ENCODE results near the gene DHX8. TPM values are rescaled to one million over a fixed set of nuclear protein-coding genes. Genes with fewer than 3 reads are reported as not detected.

The DHX8 gene
- total RNA-seq, 1 experiment from 2014 or later, result 54.1 TPM

DNA sequence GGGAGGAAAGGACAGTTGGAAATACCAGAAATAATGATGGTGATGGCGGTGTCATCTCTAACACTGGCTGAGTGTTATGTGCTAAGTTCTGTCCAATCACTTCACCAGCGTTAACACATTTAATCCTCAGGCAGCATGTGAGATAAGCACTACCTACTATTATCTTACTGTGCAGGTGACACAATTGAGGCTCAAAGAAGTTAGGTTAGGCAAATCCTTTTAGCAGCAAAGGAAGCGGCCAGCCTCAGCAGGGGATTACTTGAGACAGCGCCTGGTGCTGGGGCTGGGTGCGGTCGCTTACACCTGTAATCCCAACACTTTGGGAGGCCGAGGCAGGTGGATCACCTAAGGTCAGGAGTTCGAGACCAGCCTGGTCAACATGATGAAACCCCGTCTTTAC is 18.7 kb upstream of the DHX8 start:
- no peak overlapping the region for H2BK15ac ChIP-seq (ENCODE audit: low read depth, low read length)
- H3K18ac ChIP-seq (ENCODE audit: insufficient read length, low read depth, low read length), result no peak overlapping the region
- no peak overlapping the region for H4K5ac ChIP-seq (ENCODE audit: insufficient read length, low read depth, low read length)
- no peak overlapping the region for H2BK12ac ChIP-seq (ENCODE audit: insufficient read length, low read depth, low read length)
- H3K27me3 ChIP-seq (ENCODE audit: insufficient read depth, low read length), result no peaks in the 10 kb centered on the region
- H3K79me2 ChIP-seq (ENCODE audit: insufficient read depth, low read length), result no peaks in the 10 kb centered on the region
- no peaks in the 10 kb centered on the region for H3K4me1 ChIP-seq (ENCODE audit: insufficient read depth, low read length)
- H2BK5ac ChIP-seq (ENCODE audit: insufficient read length, low read length), result no peak overlapping the region
- H3K23ac ChIP-seq (ENCODE audit: insufficient read length, low read depth, low read length), result no peak overlapping the region
- H4K8ac ChIP-seq (replicated peaks; ENCODE audit: insufficient read length, low read depth, low read length), result no peak overlapping the region
- H2BK20ac ChIP-seq (ENCODE audit: low read depth, low read length, poor library complexity, severe bottlenecking), result no peak overlapping the region
- no peak overlapping the region for H3K27ac Mint-ChIP-seq
- H3K4me1 Mint-ChIP-seq, result no peaks in the 10 kb centered on the region
- TF ChIP-seq, protein P1, sequence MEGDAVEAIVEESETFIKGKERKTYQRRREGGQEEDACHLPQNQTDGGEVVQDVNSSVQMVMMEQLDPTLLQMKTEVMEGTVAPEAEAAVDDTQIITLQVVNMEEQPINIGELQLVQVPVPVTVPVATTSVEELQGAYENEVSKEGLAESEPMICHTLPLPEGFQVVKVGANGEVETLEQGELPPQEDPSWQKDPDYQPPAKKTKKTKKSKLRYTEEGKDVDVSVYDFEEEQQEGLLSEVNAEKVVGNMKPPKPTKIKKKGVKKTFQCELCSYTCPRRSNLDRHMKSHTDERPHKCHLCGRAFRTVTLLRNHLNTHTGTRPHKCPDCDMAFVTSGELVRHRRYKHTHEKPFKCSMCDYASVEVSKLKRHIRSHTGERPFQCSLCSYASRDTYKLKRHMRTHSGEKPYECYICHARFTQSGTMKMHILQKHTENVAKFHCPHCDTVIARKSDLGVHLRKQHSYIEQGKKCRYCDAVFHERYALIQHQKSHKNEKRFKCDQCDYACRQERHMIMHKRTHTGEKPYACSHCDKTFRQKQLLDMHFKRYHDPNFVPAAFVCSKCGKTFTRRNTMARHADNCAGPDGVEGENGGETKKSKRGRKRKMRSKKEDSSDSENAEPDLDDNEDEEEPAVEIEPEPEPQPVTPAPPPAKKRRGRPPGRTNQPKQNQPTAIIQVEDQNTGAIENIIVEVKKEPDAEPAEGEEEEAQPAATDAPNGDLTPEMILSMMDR (conservative IDR thresholded peaks at IDR 0.05), result no peak
- H3K4ac ChIP-seq (ENCODE audit: low read depth, low read length), result no peak overlapping the region
- no peaks in the 10 kb centered on the region for H3K9me3 ChIP-seq (ENCODE audit: control insufficient read depth, low read depth, low read length)
- H4K20me1 ChIP-seq (ENCODE audit: control insufficient read depth, insufficient read depth, insufficient read length), result no peaks in the 10 kb centered on the region
- H3K4me2 ChIP-seq (ENCODE audit: insufficient read depth, insufficient read length, low read length), result no peak overlapping the region
- H4K91ac ChIP-seq (ENCODE audit: insufficient read length, low read depth, low read length), result no peak overlapping the region
- H3K27me3 Mint-ChIP-seq (ENCODE audit: low read depth), result no peaks in the 10 kb centered on the region; the same call in 1 of the 2 replicates
- no peaks in the 10 kb centered on the region for H3K36me3 Mint-ChIP-seq (ENCODE audit: insufficient read depth in 1 of 3, low read depth in 3 of 3)
- no peak overlapping the region for H3K4me3 Mint-ChIP-seq
- no peak overlapping the region for H2BK120ac ChIP-seq (ENCODE audit: low read depth, low read length, poor library complexity, severe bottlenecking)
- no peak overlapping the region for H2AK5ac ChIP-seq (ENCODE audit: insufficient read length, low read length)
- H3K9me3 Mint-ChIP-seq, result no peaks in the 10 kb centered on the region
- H2AFZ ChIP-seq (ENCODE audit: low read length), result no peak overlapping the region
- no peak overlapping the region for H3T11ph ChIP-seq (ENCODE audit: low read length)
- no peak overlapping the region for H3K56ac ChIP-seq (ENCODE audit: insufficient read length, low read depth, low read length)
- no peak overlapping the region for H3K9ac ChIP-seq (ENCODE audit: extremely low read depth, insufficient read length, low read length)
- no peak for DNase-seq
- H3K27ac ChIP-seq (ENCODE audit: insufficient read length, low read depth, low read length), result no peak overlapping the region
- WGBS (ENCODE audit: extremely low coverage, insufficient read length, low lambda C conversion rate), result no CpG with 5 or more reads among the region's 9 CpGs
- H3K14ac ChIP-seq (ENCODE audit: insufficient read depth, low read length), result no peak overlapping the region
- H3K23me2 ChIP-seq (ENCODE audit: insufficient read length, low read depth, low read length, poor library complexity, severe bottlenecking), result no peaks in the 10 kb centered on the region
- no peaks in the 10 kb centered on the region for H3K79me1 ChIP-seq (ENCODE audit: insufficient read depth, low read depth, low read length, poor library complexity, severe bottlenecking)

All from H9 (cell line).